Colonic mucosa (tissue), 4 donors: ENCODE measurements around the gene PLEKHM1. TPM values are rescaled to one million over a fixed set of nuclear protein-coding genes. Genes with fewer than 3 reads are reported as not detected.

Source experiments
- DNase-seq: peaks from one replicate; pipeline ENCODE4 v3.0.0-alpha.2; 2020
- H3K27ac ChIP-seq: fragments of 200-600 bp; one replicate; pipeline ENCODE4 v1.8.0; 2021
- H3K27me3 ChIP-seq: fragments of 200-600 bp; one replicate; pipeline ENCODE4 v1.8.0; 2021
- H3K36me3 ChIP-seq: fragments of 200-600 bp; one replicate; pipeline ENCODE4 v1.8.0; 2021
- H3K4me1 ChIP-seq: fragments of 200-600 bp; one replicate; pipeline ENCODE4 v1.8.0; 2021; ENCODE audit warnings: mild to moderate bottlenecking
- H3K4me3 ChIP-seq: fragments of 200-600 bp; one replicate; pipeline ENCODE4 v1.8.0; 2021
- H3K9ac ChIP-seq, 2 donors: one replicate each; pipeline ENCODE4 v1.7.0; 2013; ENCODE audit warnings: control low read depth in 2 of 2, low read depth in 2 of 2, low read length in 2 of 2
- H3K9me3 ChIP-seq: fragments of 200-600 bp; one replicate; pipeline ENCODE4 v1.8.0; 2021
- intact Hi-C: fragments of 100-400 bp; cut with DNase I; formaldehyde crosslinking; loops from one replicate; pipeline ENCODE4 v1.14.1; 2022
- total RNA-seq, 2 donors: library from RNA; stranded (reverse); fragmentation: NEBNext Ultra II Directional in 1 of 2; extraction: Animal tissue kit (Norgen Biotek cat#: 25700) in 1 of 2; gene quantifications; one replicate each; pipeline ENCODE4 v1.2.1, GENCODE V29; 2021
- TF ChIP-seq, protein P1 (sequence below): fragments of 200-600 bp; IDR thresholded peaks from one replicate; pipeline ENCODE4 v1.8.0; 2022; ENCODE audit warnings: antibody characterized with exemption, mild to moderate bottlenecking
- donor health status: healthy.
- donor health status: DM: no; HTN: no; CAD: no.
- donor health status: DM: no; HTN: no; CAD: no.

PLEKHM1 gene
- total RNA-seq, 2 donors from 2014 or later = 50.7 to 61.3 TPM

- Histone ChIP-seq H3K27ac (peak overlapping the region; percentile 84), H3K27me3 (no peaks in the 10 kb centered on the region), H3K9ac (peak overlapping the region; percentile 46 to 53), H3K9me3 (no peaks in the 10 kb centered on the region), H3K36me3 (no peaks in the 10 kb centered on the region), H3K4me3 (no peak overlapping the region), H3K4me1 (peaks cover 22% of the 10 kb centered on the region)
- DNase-seq = peak; percentile 69
- TF ChIP-seq, protein P1, sequence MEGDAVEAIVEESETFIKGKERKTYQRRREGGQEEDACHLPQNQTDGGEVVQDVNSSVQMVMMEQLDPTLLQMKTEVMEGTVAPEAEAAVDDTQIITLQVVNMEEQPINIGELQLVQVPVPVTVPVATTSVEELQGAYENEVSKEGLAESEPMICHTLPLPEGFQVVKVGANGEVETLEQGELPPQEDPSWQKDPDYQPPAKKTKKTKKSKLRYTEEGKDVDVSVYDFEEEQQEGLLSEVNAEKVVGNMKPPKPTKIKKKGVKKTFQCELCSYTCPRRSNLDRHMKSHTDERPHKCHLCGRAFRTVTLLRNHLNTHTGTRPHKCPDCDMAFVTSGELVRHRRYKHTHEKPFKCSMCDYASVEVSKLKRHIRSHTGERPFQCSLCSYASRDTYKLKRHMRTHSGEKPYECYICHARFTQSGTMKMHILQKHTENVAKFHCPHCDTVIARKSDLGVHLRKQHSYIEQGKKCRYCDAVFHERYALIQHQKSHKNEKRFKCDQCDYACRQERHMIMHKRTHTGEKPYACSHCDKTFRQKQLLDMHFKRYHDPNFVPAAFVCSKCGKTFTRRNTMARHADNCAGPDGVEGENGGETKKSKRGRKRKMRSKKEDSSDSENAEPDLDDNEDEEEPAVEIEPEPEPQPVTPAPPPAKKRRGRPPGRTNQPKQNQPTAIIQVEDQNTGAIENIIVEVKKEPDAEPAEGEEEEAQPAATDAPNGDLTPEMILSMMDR = no peak
- intact Hi-C loops = no loop called here
These were observed 75.3 kb downstream of the PLEKHM1 start for GRCh38 chr17:45414990-45415881.

- intact Hi-C loops = no loop called here
- H3K27ac ChIP-seq = peak overlapping the region; percentile 84
- H3K9me3 ChIP-seq = no peaks in the 10 kb centered on the region
- no peaks in the 10 kb centered on the region for H3K27me3 ChIP-seq
- H3K4me3 ChIP-seq = no peak overlapping the region
- no peaks in the 10 kb centered on the region for H3K36me3 ChIP-seq
- peak; percentile 95 for DNase-seq
- TF ChIP-seq, protein P1 = no peak
- H3K4me1 ChIP-seq = peaks cover 33% of the 10 kb centered on the region
- peak overlapping the region; percentile 9 to 70 for H3K9ac ChIP-seq
These were observed 77.0 kb downstream of the PLEKHM1 start for GRCh38 chr17:45413498-45413923.

DNA sequence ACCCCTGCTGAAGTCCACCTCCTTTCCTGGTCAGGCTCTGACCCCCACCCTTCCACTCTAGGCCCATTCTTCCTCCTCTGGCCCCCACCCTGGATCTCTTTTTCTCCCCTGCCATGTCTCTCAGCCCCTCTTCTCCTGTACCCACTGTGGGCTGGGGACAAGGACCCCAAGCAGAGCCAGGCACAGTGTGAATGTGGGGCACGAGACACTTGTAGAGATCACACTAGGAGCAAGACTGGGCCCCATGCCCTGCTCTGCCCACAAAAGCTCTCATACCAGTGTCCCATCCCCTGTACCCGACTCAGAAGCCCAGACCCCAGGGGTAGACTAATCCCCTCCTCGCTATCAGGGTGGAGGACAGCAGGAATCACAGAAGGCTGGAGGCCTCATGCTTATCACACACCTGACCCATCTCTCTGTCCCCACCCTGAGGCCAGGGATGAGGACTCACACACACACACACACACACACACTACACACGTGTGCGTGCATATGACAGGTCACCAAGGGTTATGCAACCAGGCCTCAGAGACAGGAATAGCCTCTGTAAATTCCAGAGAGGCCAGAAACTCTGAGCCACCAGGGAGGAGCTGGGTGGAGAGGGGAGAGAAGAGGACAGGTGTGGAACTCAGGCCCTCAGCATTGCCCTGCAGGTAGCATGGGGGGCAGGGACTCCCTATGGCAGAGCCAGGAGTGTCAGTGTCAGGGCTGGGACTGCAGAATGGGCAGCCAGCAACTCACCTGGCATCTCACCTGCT lies 79.0 kb downstream of the PLEKHM1 start:
- TF ChIP-seq, protein P1 = no peak
- Histone ChIP-seq H3K36me3 (no peaks in the 10 kb centered on the region), H3K9ac (peak overlapping the region in 1 of 2 donors; percentile 61), H3K4me1 (peaks cover 33% of the 10 kb centered on the region), H3K27me3 (no peaks in the 10 kb centered on the region), H3K27ac (peak overlapping the region; percentile 93), H3K4me3 (no peak overlapping the region), H3K9me3 (no peaks in the 10 kb centered on the region)
- peak; percentile 49 for DNase-seq
- intact Hi-C loops = no loop called here

DNA sequence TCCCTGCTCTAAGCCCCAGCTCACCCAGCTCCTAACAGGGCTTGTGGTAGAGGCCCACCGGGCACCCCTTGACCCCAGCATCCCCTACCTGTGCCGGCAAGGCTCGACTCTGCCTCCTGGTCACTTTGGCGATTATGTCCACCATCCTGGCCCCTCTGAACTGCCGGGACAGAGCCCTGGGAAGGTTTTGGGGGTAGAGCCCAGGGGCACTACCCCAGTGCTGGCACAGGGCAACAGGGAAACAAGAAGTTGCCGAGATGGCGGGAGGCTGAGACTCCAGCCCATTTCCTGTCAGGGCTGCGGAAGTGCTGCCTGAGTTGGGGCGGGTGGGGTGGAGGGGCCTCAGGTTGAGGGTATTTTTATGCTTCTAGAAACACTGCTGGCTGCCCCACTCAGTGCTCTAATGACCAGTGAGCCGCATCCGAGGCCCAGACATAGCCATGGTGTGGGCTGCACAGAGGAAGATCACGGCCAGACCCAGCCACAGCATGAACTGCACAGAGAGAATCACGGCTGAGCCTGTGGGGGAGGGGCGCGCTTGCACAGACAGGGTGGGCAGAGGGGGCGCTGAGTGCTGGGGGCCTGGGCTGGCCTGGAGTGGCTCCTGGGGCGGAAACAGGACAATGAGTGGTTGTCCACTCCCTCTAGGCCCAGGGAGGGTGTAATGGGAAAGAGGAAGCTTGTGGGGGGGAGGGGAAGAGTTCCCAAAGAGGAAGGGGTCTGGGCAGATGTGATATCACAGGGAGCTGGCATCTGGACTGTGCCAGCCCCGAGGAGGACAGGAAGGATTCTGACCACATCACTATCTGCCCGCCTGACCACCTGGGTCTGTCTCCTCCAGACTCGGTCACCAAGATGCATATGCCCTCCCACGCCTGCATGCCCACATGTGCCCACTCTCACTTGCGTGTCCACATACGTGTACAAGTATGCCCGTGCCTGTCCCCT lies 80.1 kb downstream of the PLEKHM1 start:
- intact Hi-C loops = no loop called here
- Histone ChIP-seq H3K36me3 (no peaks in the 10 kb centered on the region), H3K9ac (peak overlapping the region; percentile 69)

More for the DNA sequence above, 80.1 kb downstream of the PLEKHM1 start:
- Histone ChIP-seq H3K27ac (peak overlapping the region; percentile 93), H3K9me3 (no peaks in the 10 kb centered on the region), H3K4me3 (peak overlapping the region; percentile 41), H3K4me1 (peaks cover 36% of the 10 kb centered on the region), H3K27me3 (no peaks in the 10 kb centered on the region)
- TF ChIP-seq, protein P1 = no peak
- peak; percentile 43 for DNase-seq
